ENCODE measurements around the gene DNASE1L1. TPM values are rescaled to one million over a fixed set of nuclear protein-coding genes. Genes with fewer than 3 reads are reported as not detected.

Gene DNASE1L1
- total RNA-seq, 1 experiment from 2014 or later = 8.3 TPM

GRCh38 chrX:154358829-154359228 lies 50.2 kb downstream of the DNASE1L1 start:
- Histone ChIP-seq H3K36me3 (ENCODE audit: insufficient read depth, low read length, poor library complexity, severe bottlenecking) (peaks cover 85% of the 10 kb centered on the region), H3K9me3 (ENCODE audit: low read depth, low read length, poor library complexity, severe bottlenecking) (no peaks in the 10 kb centered on the region), H3K4me3 (ENCODE audit: low read depth, low read length, poor library complexity, severe bottlenecking) (no peak overlapping the region), H3K27ac (ENCODE audit: low read depth, low read length, poor library complexity, severe bottlenecking) (no peak overlapping the region), H3K27me3 (replicated peaks; ENCODE audit: insufficient read depth, low read depth, low read length, poor library complexity) (no peaks in the 10 kb centered on the region), H3K4me1 (ENCODE audit: insufficient read depth, low read length, poor library complexity, severe bottlenecking) (no peaks in the 10 kb centered on the region)
- ChIA-PET POLR2A (ENCODE audit: low non-redundant PET) (no interaction called here), CTCF (no interaction called here)
- no peak for DNase-seq (ENCODE audit: low spot score)
- intact Hi-C loops (cut with micrococcal nuclease; ENCODE audit: unreplicated experiment) = no loop called here
- BruUV-seq (replicated peaks) = no TSS peak
- no peak for TF ChIP-seq CTCF (conservative IDR thresholded peaks at IDR 0.05; ENCODE audit: low read depth, low read length)
- no peak for TF ChIP-seq EZH2 (IDR thresholded peaks at IDR 0.05; ENCODE audit: borderline replicate concordance, low read depth, low read length, poor library complexity, severe bottlenecking)

GRCh38 chrX:154358011-154358410 lies 51.0 kb downstream of the DNASE1L1 start:
- peaks cover 85% of the 10 kb centered on the region for H3K36me3 ChIP-seq (ENCODE audit: insufficient read depth, low read length, poor library complexity, severe bottlenecking)

GRCh38 chrX:154357205-154357604 lies 51.8 kb downstream of the DNASE1L1 start:
- ChIA-PET CTCF (no interaction called here), POLR2A (ENCODE audit: low non-redundant PET) (interaction anchor here (0.6 kb wide), 1 partner anchor 409 kb away, joined by 3 read pairs; no protein-coding TSS in a partner anchor)
- peaks cover 85% of the 10 kb centered on the region for H3K36me3 ChIP-seq (ENCODE audit: insufficient read depth, low read length, poor library complexity, severe bottlenecking)
- TF ChIP-seq EZH2 (IDR thresholded peaks at IDR 0.05; ENCODE audit: borderline replicate concordance, low read depth, low read length, poor library complexity, severe bottlenecking) = no peak
- intact Hi-C loops (cut with micrococcal nuclease; ENCODE audit: unreplicated experiment) = no loop called here
- no TSS peak for BruUV-seq (replicated peaks)
- DNase-seq (ENCODE audit: low spot score) = no peak
- H3K27me3 ChIP-seq (replicated peaks; ENCODE audit: insufficient read depth, low read depth, low read length, poor library complexity) = no peaks in the 10 kb centered on the region
- no peak overlapping the region for H3K4me3 ChIP-seq (ENCODE audit: low read depth, low read length, poor library complexity, severe bottlenecking)
- H3K27ac ChIP-seq (ENCODE audit: low read depth, low read length, poor library complexity, severe bottlenecking) = no peak overlapping the region
- no peaks in the 10 kb centered on the region for H3K9me3 ChIP-seq (ENCODE audit: low read depth, low read length, poor library complexity, severe bottlenecking)
- no peaks in the 10 kb centered on the region for H3K4me1 ChIP-seq (ENCODE audit: insufficient read depth, low read length, poor library complexity, severe bottlenecking)

More at GRCh38 chrX:154358011-154358410, 51.0 kb downstream of the DNASE1L1 start:
- TF ChIP-seq CTCF (conservative IDR thresholded peaks at IDR 0.05; ENCODE audit: low read depth, low read length) (no peak), EZH2 (IDR thresholded peaks at IDR 0.05; ENCODE audit: borderline replicate concordance, low read depth, low read length, poor library complexity, severe bottlenecking) (no peak)
- H3K9me3 ChIP-seq (ENCODE audit: low read depth, low read length, poor library complexity, severe bottlenecking) = no peaks in the 10 kb centered on the region
- no peaks in the 10 kb centered on the region for H3K4me1 ChIP-seq (ENCODE audit: insufficient read depth, low read length, poor library complexity, severe bottlenecking)
- ChIA-PET CTCF (no interaction called here), POLR2A (ENCODE audit: low non-redundant PET) (no interaction called here)
- BruUV-seq (replicated peaks) = no TSS peak
- no peak for DNase-seq (ENCODE audit: low spot score)
- no peaks in the 10 kb centered on the region for H3K27me3 ChIP-seq (replicated peaks; ENCODE audit: insufficient read depth, low read depth, low read length, poor library complexity)
- no peak overlapping the region for H3K27ac ChIP-seq (ENCODE audit: low read depth, low read length, poor library complexity, severe bottlenecking)
- intact Hi-C loops (cut with micrococcal nuclease; ENCODE audit: unreplicated experiment) = no loop called here
- no peak overlapping the region for H3K4me3 ChIP-seq (ENCODE audit: low read depth, low read length, poor library complexity, severe bottlenecking)

- Histone ChIP-seq H3K27ac (ENCODE audit: low read depth, low read length, poor library complexity, severe bottlenecking) (no peak overlapping the region), H3K36me3 (ENCODE audit: insufficient read depth, low read length, poor library complexity, severe bottlenecking) (peaks cover 85% of the 10 kb centered on the region), H3K9me3 (ENCODE audit: low read depth, low read length, poor library complexity, severe bottlenecking) (no peaks in the 10 kb centered on the region), H3K4me3 (ENCODE audit: low read depth, low read length, poor library complexity, severe bottlenecking) (no peak overlapping the region), H3K27me3 (replicated peaks; ENCODE audit: insufficient read depth, low read depth, low read length, poor library complexity) (no peaks in the 10 kb centered on the region), H3K4me1 (ENCODE audit: insufficient read depth, low read length, poor library complexity, severe bottlenecking) (no peaks in the 10 kb centered on the region)
- TF ChIP-seq EZH2 (IDR thresholded peaks at IDR 0.05; ENCODE audit: borderline replicate concordance, low read depth, low read length, poor library complexity, severe bottlenecking) (no peak), CTCF (conservative IDR thresholded peaks at IDR 0.05; ENCODE audit: low read depth, low read length) (no peak)
- DNase-seq (ENCODE audit: low spot score) = no peak
- ChIA-PET CTCF (no interaction called here), POLR2A (ENCODE audit: low non-redundant PET) (no interaction called here)
- intact Hi-C loops (cut with micrococcal nuclease; ENCODE audit: unreplicated experiment) = no loop called here
- no TSS peak for BruUV-seq (replicated peaks)
Observed at GRCh38 chrX:154356596-154356995, 52.5 kb downstream of the DNASE1L1 start.

All from A673 (cell line).